Neutrophil (primary cell): ENCODE data around the gene RPH3AL.

Experiments
- H3K27ac ChIP-seq: fragments of 200-600 bp; sonication (generic); 2 replicates; pipeline ENCODE4 v1.5.1; 2016; ENCODE audit warnings: mild to moderate bottlenecking, moderate library complexity
- H3K27me3 ChIP-seq: fragments of 200-600 bp; sonication (generic); 2 replicates; pipeline ENCODE4 v1.6.0; 2016; ENCODE audit warnings: mild to moderate bottlenecking
- H3K36me3 ChIP-seq: fragments of 200-600 bp; sonication (generic); 2 replicates; pipeline ENCODE4 v1.5.1; 2017
- H3K4me1 ChIP-seq, 2 experiments: fragments of 200-600 bp in 1 of 2; sonication (generic) in 1 of 2; 1 replicate in 1 of 2; 2 replicates in 1 of 2; pipeline versions ENCODE4 v1.5.1 to v1.6.1; 2013 to 2016; ENCODE audit warnings: low read depth in 1 of 2, low read length in 1 of 2, mild to moderate bottlenecking in 1 of 2, moderate library complexity in 1 of 2; ENCODE audit not compliant: control insufficient read depth in 1 of 2, insufficient read depth in 1 of 2
- H3K4me3 ChIP-seq, 2 experiments: fragments of 200-600 bp in 1 of 2; sonication (generic) in 1 of 2; 1 replicate in 1 of 2; 2 replicates in 1 of 2; pipeline ENCODE4 v1.5.1; 2013 to 2016; ENCODE audit warnings: low read depth in 1 of 2, low read length in 1 of 2, mild to moderate bottlenecking in 1 of 2, moderate library complexity in 1 of 2
- H3K9me3 ChIP-seq: fragments of 200-600 bp; sonication (generic); 2 replicates; pipeline ENCODE4 v1.5.1; 2016
- TF ChIP-seq, protein P1 (sequence below): fragments of 200-600 bp; sonication (generic); IDR thresholded peaks from 2 replicates; pipeline ENCODE4 v1.5.1; 2016; ENCODE audit warnings: antibody characterized with exemption

Gene RPH3AL

DNA sequence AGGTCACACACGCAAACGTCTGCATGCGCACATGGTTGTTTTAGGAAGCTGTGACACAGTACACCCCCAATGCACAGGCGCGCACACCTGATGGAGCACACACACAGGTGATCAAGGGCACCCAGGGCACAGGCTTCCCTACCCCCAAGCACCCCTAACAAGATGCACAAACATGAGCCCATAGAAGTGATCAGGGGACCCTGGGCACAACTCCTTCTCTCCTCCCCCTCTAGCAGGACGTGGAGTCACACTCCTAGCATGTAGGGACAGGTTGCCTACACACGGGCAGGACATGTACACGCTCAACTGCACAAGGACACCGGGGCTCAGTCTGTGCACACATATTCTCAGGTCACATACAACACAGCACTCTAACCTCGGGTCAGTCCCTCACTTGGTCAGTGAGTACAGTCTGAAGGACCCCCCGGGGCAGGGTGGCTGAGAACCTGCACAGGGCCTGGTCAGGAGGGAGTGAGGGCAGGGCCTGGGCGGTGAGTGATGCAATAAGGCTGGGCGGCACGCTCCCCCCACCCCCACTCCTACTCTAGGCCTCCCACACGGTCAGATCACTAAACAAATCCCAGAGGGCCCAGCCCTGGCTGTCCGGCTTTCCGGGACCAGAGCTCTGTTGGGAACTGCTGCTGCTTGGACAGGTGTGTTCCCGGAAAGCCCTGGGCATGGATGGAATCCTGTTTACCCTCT, 170.4 kb downstream of the RPH3AL start:
- Histone ChIP-seq H3K4me1 (peaks cover 58% of the 10 kb centered on the region in 2 experiments), H3K27ac (no peak overlapping the region), H3K36me3 (no peaks in the 10 kb centered on the region), H3K4me3 (peak overlapping the region; percentile 55 to 56), H3K9me3 (no peaks in the 10 kb centered on the region), H3K27me3 (peaks cover 46% of the 10 kb centered on the region)
- TF ChIP-seq, protein P1, sequence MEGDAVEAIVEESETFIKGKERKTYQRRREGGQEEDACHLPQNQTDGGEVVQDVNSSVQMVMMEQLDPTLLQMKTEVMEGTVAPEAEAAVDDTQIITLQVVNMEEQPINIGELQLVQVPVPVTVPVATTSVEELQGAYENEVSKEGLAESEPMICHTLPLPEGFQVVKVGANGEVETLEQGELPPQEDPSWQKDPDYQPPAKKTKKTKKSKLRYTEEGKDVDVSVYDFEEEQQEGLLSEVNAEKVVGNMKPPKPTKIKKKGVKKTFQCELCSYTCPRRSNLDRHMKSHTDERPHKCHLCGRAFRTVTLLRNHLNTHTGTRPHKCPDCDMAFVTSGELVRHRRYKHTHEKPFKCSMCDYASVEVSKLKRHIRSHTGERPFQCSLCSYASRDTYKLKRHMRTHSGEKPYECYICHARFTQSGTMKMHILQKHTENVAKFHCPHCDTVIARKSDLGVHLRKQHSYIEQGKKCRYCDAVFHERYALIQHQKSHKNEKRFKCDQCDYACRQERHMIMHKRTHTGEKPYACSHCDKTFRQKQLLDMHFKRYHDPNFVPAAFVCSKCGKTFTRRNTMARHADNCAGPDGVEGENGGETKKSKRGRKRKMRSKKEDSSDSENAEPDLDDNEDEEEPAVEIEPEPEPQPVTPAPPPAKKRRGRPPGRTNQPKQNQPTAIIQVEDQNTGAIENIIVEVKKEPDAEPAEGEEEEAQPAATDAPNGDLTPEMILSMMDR, result no peak

- Histone ChIP-seq H3K36me3 (no peaks in the 10 kb centered on the region), H3K4me1 (peaks cover 58% of the 10 kb centered on the region in 2 experiments), H3K9me3 (no peaks in the 10 kb centered on the region), H3K4me3 (peak within 1 kb of the TSS; percentile 55 to 61), H3K27ac (no peak within 1 kb of the TSS), H3K27me3 (peaks cover 46% of the 10 kb centered on the region)
- TF ChIP-seq, protein P1, result no peak
These were observed 171.2 kb downstream of the RPH3AL start, which contains the start of gene DOC2B for GRCh38 chr17:181245-182049. Gene DOC2B, minus strand, starts transcription at chr17:181650. Its CDS starts 171 bp downstream, at chr17:181479.

DNA sequence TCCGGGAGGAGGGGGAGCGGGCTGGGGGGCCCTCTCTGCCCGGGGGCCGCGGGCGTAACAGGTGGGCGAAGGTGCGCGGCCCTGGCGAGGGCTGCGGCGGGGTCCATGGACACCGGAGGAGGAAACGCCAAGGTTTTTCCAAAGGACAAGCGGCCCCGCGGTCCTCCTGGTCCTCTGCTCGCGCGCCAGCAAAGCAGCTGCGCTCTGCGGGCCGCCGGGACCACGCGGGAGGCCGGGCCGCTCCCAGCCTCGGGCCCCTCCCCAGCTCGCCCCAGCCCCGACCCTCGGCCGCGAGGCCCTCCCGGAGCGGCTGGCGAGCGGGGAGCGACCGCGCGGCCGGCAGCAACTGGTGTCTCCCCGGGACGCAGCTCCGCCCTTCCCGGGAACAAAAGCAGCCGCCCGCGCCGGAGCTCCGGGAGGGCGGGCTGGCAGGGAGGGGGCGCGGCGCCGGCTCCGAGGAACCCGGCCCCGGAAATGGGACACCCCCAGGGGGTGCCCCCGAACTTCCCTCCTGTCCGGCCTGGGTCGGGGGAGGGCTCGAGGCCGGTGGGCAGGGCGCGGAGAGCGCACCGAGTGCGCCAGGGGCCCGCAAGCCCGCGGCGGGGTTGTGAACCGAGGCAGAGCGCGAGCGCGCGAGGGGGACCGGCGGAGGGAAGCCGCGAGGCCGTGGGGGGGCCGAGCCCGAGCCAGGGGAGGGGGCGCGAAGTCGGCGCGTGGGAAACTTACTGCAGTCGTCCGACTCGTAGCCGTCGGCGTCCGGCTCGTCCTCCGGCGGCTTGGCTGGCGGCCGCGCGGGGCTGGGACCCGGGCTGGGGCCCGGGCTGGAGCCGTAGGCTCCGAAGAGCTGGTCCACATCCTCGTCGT, 172.0 kb downstream of the RPH3AL start:
- TF ChIP-seq, protein P1, result no peak
- Histone ChIP-seq H3K4me3 (peak overlapping the region; percentile 55 to 61), H3K36me3 (no peaks in the 10 kb centered on the region), H3K27ac (no peak overlapping the region), H3K4me1 (peaks cover 55 to 58% of the 10 kb centered on the region in 2 experiments), H3K9me3 (no peaks in the 10 kb centered on the region), H3K27me3 (peaks cover 46% of the 10 kb centered on the region)

DNA sequence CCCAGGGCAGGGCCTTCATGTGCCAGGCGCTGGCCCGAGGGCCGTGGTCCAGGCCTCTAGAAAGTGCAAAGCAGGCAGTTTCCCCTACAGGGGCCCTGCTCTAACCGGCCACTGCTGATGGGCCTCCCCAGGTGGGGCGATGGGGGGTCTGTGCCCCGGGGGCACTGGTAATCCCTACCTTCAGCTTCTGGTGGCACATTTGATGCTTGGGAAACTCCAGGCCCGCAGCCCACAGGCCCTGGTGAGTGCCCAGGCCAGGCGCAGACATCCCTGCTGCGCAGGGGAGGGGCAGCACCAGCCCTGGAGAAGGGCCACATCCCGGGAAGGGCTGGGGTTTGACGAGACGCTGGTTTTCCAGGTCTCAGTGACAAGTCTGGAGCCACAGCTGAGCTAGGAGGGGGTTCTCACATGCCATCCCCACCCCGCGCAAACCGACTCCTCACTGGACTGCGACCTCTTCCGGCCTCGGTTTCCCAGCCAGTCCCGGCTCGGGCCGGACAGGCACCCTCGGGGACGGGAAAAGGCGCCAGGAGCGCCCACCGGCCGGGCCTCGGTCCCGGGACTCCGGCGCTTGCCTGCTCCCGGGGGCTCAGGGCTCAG, 172.7 kb downstream of the RPH3AL start:
- H3K4me1 ChIP-seq, result peaks cover 50 to 51% of the 10 kb centered on the region in 2 experiments
- no peak overlapping the region for H3K27ac ChIP-seq
- peaks cover 46% of the 10 kb centered on the region for H3K27me3 ChIP-seq
- peak overlapping the region; percentile 55 to 61 for H3K4me3 ChIP-seq
- no peaks in the 10 kb centered on the region for H3K9me3 ChIP-seq
- no peaks in the 10 kb centered on the region for H3K36me3 ChIP-seq
- TF ChIP-seq, protein P1, result no peak

GRCh38 chr17:179066-179432, 173.6 kb downstream of the RPH3AL start:
- TF ChIP-seq, protein P1, result no peak
- H3K4me3 ChIP-seq, result no peak overlapping the region
- H3K9me3 ChIP-seq, result no peaks in the 10 kb centered on the region
- no peak overlapping the region for H3K27ac ChIP-seq
- no peaks in the 10 kb centered on the region for H3K36me3 ChIP-seq
- peaks cover 42 to 43% of the 10 kb centered on the region in 2 experiments for H3K4me1 ChIP-seq
- peaks cover 46% of the 10 kb centered on the region for H3K27me3 ChIP-seq
